SK-N-SH (cell line): Measurements from ENCODE around the gene BACE2.
"Not testable (repeated sequence)": the region's sequence is repeated elsewhere in the genome, so short reads cannot be mapped to it uniquely, and the experiment has no call there.

Experiments
- EP300 ChIP-seq, 2 experiments: IDR thresholded peaks; 2 replicates each; pipeline versions ENCODE4 v1.4.0 to v1.6.1; 2012; ENCODE audit warnings: borderline replicate concordance in 1 of 2, low read depth in 1 of 2, low read length in 1 of 2
- FOXM1 ChIP-seq: IDR thresholded peaks from 2 replicates; pipeline ENCODE4 v1.4.0; 2012; ENCODE audit warnings: low read depth, mild to moderate bottlenecking
- MXI1 ChIP-seq: IDR thresholded peaks from 2 replicates; pipeline ENCODE4 v1.6.1; 2012; ENCODE audit warnings: mild to moderate bottlenecking, low read depth, low read length, improper control_type of control experiment
- RFX5 ChIP-seq: IDR thresholded peaks from 2 replicates; pipeline ENCODE4 v1.6.1; 2012; ENCODE audit warnings: mild to moderate bottlenecking, improper control_type of control experiment, low read length
- TAF1 ChIP-seq: IDR thresholded peaks from 2 replicates; pipeline ENCODE4 v1.6.1; 2012; ENCODE audit warnings: low read depth, mild to moderate bottlenecking, low read length, moderate library complexity, borderline replicate concordance
- TF ChIP-seq, protein P1 (sequence below): fragments of 200-600 bp; sonication (generic); IDR thresholded peaks from 2 replicates; pipeline ENCODE4 v1.6.1; 2017; ENCODE audit warnings: antibody characterized with exemption, mild to moderate bottlenecking, moderate library complexity

DNA sequence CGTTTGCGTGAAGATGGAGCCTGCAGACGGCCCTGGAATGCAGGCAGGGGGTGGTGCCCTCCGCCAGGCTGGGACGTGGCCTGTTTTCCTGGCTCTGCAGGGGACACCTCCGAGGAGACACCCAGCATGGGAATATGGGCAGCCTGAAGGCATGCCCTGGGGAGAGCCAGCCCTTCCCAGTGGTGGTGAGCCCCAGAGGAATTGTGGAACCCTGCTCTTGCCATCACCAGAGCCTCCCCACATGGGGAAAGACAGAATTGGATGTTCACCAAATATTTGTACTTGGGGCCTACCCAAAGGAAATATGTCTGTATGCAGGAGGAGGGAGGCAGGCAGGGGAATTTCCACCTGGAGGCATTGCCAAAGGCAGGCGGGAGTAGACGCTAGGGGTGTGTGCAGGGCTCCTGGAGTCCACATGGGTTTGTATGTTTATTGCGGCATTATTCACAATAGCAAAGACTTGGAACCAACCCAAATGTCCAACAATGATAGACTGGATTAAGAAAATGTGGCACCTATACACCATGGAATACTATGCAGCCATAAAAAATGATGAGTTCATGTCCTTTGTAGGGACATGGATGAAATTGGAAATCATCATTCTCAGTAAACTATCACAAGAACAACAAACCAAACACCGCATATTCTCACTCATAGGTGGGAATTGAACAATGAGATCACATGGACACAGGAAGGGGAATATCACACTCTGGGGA lies 70.3 kb downstream of the BACE2 start:
- TF ChIP-seq, protein P1, sequence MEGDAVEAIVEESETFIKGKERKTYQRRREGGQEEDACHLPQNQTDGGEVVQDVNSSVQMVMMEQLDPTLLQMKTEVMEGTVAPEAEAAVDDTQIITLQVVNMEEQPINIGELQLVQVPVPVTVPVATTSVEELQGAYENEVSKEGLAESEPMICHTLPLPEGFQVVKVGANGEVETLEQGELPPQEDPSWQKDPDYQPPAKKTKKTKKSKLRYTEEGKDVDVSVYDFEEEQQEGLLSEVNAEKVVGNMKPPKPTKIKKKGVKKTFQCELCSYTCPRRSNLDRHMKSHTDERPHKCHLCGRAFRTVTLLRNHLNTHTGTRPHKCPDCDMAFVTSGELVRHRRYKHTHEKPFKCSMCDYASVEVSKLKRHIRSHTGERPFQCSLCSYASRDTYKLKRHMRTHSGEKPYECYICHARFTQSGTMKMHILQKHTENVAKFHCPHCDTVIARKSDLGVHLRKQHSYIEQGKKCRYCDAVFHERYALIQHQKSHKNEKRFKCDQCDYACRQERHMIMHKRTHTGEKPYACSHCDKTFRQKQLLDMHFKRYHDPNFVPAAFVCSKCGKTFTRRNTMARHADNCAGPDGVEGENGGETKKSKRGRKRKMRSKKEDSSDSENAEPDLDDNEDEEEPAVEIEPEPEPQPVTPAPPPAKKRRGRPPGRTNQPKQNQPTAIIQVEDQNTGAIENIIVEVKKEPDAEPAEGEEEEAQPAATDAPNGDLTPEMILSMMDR: not testable (repeated sequence)
- TF ChIP-seq TAF1; MXI1; RFX5; FOXM1; EP300 (IDR thresholded peaks at IDR 0.05; ENCODE audit: borderline replicate concordance in 1 of 2, low read depth in 1 of 2, low read length in 1 of 2): not testable (repeated sequence)
